ENCODE measurements around the gene SP6.

Gene SP6

GRCh38 chr17:47831934-47832327 lies 19.0 kb downstream of the SP6 start:
- TF ChIP-seq ZNF565 (CRISPR knock-in tag; conservative IDR thresholded peaks at IDR 0.05; ENCODE audit: low read depth) = no peak
- TF ChIP-seq, protein P1, sequence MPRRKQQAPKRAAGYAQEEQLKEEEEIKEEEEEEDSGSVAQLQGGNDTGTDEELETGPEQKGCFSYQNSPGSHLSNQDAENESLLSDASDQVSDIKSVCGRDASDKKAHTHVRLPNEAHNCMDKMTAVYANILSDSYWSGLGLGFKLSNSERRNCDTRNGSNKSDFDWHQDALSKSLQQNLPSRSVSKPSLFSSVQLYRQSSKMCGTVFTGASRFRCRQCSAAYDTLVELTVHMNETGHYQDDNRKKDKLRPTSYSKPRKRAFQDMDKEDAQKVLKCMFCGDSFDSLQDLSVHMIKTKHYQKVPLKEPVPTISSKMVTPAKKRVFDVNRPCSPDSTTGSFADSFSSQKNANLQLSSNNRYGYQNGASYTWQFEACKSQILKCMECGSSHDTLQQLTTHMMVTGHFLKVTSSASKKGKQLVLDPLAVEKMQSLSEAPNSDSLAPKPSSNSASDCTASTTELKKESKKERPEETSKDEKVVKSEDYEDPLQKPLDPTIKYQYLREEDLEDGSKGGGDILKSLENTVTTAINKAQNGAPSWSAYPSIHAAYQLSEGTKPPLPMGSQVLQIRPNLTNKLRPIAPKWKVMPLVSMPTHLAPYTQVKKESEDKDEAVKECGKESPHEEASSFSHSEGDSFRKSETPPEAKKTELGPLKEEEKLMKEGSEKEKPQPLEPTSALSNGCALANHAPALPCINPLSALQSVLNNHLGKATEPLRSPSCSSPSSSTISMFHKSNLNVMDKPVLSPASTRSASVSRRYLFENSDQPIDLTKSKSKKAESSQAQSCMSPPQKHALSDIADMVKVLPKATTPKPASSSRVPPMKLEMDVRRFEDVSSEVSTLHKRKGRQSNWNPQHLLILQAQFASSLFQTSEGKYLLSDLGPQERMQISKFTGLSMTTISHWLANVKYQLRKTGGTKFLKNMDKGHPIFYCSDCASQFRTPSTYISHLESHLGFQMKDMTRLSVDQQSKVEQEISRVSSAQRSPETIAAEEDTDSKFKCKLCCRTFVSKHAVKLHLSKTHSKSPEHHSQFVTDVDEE (CRISPR knock-in tag; IDR thresholded peaks at IDR 0.05) = no peak
- no peak for TF ChIP-seq ZFP30 (CRISPR knock-in tag; IDR thresholded peaks at IDR 0.05)
- no peak for TF ChIP-seq ZNF8 (CRISPR knock-in tag; IDR thresholded peaks at IDR 0.05)
- TF ChIP-seq, protein P2, sequence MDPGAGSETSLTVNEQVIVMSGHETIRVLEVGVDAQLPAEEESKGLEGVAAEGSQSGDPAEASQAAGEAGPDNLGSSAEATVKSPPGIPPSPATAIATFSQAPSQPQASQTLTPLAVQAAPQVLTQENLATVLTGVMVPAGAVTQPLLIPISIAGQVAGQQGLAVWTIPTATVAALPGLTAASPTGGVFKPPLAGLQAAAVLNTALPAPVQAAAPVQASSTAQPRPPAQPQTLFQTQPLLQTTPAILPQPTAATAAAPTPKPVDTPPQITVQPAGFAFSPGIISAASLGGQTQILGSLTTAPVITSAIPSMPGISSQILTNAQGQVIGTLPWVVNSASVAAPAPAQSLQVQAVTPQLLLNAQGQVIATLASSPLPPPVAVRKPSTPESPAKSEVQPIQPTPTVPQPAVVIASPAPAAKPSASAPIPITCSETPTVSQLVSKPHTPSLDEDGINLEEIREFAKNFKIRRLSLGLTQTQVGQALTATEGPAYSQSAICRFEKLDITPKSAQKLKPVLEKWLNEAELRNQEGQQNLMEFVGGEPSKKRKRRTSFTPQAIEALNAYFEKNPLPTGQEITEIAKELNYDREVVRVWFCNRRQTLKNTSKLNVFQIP (CRISPR knock-in tag; IDR thresholded peaks at IDR 0.05; ENCODE audit: borderline replicate concordance, low read depth) = no peak
- TF ChIP-seq SNAI2 (CRISPR knock-in tag; IDR thresholded peaks at IDR 0.05) = no peak
- no peak for TF ChIP-seq ARNTL (CRISPR knock-in tag; IDR thresholded peaks at IDR 0.05; ENCODE audit: borderline replicate concordance, low read depth)
- ATAC-seq = peak; percentile 41

DNA sequence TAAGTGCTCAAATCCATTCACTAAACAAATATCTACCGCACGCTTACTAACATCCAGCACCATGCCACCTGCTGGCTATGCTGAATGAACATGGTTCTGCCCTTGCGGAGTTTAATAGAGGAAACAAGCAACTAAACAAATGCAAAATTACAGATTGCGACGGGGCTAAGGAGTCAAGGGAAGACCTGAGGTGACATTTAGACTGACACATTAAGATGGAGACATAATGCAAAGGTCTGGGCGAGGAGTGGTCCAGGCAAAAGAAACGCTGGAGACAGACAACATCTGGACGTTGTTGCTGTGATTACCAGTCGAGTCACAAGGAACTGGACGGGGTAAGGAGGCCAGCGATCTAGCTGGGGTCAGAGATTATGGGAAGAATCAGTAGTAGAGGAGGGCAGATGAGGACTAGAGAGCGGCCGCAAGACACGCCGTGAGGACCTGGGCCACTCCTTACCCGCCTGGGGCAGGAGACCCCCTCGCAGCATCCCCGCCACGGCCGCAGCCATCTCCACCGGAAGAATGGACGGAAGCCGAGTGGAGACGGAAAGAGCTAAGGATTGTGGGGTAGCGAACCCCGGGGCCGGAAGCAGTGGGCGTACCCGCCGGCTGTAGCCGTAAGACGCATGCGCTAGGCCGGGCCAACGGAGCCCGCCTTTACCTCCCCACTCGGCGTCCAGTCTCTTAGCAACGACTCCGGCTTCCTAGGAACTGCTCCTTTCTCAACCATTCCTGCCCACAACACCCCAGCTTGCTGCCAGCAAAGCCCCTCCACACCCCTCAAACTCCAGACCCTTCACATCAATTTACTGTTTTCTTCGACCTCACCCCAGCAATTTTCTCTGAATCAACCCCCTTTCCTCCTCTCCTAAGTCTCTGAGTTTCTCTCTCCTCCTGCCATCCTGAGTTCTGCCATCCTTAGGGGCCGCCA lies 19.7 kb downstream of the SP6 start, which contains the start of the genes LRRC46 and MRPL10:
TSS of gene LRRC46 (plus strand) at position 668 of the 931 bp plus-strand sequence. CDS start 320 bp downstream, outside the sequence.
TSS of gene MRPL10 (minus strand) at position 539 of the 931 bp plus-strand sequence. CDS start at position 509, 30 bp downstream.
- peak; percentile 89 for ATAC-seq
- TF ChIP-seq, protein P2 (CRISPR knock-in tag; IDR thresholded peaks at IDR 0.05; ENCODE audit: borderline replicate concordance, low read depth) = no peak
- TF ChIP-seq ZNF8 (CRISPR knock-in tag; IDR thresholded peaks at IDR 0.05) (no peak), SNAI2 (CRISPR knock-in tag; IDR thresholded peaks at IDR 0.05) (no peak), TCF4 (CRISPR knock-in tag; IDR thresholded peaks at IDR 0.05; ENCODE audit: borderline replicate concordance) (peak; percentile 50; the same call in 1 of the 2 replicates), BACH2 (CRISPR knock-in tag; IDR thresholded peaks at IDR 0.05; ENCODE audit: borderline replicate concordance) (no peak), CREB5 (CRISPR knock-in tag; IDR thresholded peaks at IDR 0.05; ENCODE audit: low read depth) (no peak), RARB (CRISPR knock-in tag; IDR thresholded peaks at IDR 0.05) (no peak), ZC3H10 (CRISPR knock-in tag; IDR thresholded peaks at IDR 0.05) (no peak), PPARA (CRISPR knock-in tag; IDR thresholded peaks at IDR 0.05; ENCODE audit: borderline replicate concordance) (no peak), PATZ1 (CRISPR knock-in tag; IDR thresholded peaks at IDR 0.05; ENCODE audit: borderline replicate concordance) (no peak), ZFP30 (CRISPR knock-in tag; IDR thresholded peaks at IDR 0.05) (no peak), ISL1 (CRISPR knock-in tag; IDR thresholded peaks at IDR 0.05) (no peak), ESRRG (CRISPR knock-in tag; IDR thresholded peaks at IDR 0.05) (0 out of 2 replicates have a peak, but pooled peaks have one; percentile 32), CSDC2 (CRISPR knock-in tag; IDR thresholded peaks at IDR 0.05) (0 out of 2 replicates have a peak, but pooled peaks have one; percentile 12), ARNTL (CRISPR knock-in tag; IDR thresholded peaks at IDR 0.05; ENCODE audit: borderline replicate concordance, low read depth) (no peak), TOX (CRISPR knock-in tag; IDR thresholded peaks at IDR 0.05; ENCODE audit: borderline replicate concordance) (no peak), ZFP3 (CRISPR knock-in tag; IDR thresholded peaks at IDR 0.05) (no peak), ZNF565 (CRISPR knock-in tag; conservative IDR thresholded peaks at IDR 0.05; ENCODE audit: low read depth) (no peak), ZNF70 (CRISPR knock-in tag; IDR thresholded peaks at IDR 0.05) (no peak), OSR1 (CRISPR knock-in tag; IDR thresholded peaks at IDR 0.05) (no peak), GLIS3 (CRISPR knock-in tag; IDR thresholded peaks at IDR 0.05) (no peak)
- TF ChIP-seq, protein P1 (CRISPR knock-in tag; IDR thresholded peaks at IDR 0.05) = 0 out of 2 replicates have a peak, but pooled peaks have one; percentile 26
- TF ChIP-seq, protein P3, sequence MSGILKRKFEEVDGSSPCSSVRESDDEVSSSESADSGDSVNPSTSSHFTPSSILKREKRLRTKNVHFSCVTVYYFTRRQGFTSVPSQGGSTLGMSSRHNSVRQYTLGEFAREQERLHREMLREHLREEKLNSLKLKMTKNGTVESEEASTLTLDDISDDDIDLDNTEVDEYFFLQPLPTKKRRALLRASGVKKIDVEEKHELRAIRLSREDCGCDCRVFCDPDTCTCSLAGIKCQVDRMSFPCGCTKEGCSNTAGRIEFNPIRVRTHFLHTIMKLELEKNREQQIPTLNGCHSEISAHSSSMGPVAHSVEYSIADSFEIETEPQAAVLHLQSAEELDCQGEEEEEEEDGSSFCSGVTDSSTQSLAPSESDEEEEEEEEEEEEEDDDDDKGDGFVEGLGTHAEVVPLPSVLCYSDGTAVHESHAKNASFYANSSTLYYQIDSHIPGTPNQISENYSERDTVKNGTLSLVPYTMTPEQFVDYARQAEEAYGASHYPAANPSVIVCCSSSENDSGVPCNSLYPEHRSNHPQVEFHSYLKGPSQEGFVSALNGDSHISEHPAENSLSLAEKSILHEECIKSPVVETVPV (CRISPR knock-in tag; IDR thresholded peaks at IDR 0.05) = 0 out of 2 replicates have a peak, but pooled peaks have one; percentile 42
